ENCODE data around the gene ADGRG2.
"Not testable (repeated sequence)": the region's sequence is repeated elsewhere in the genome, so short reads cannot be mapped to it uniquely, and the experiment has no call there.

ADGRG2 gene

DNA sequence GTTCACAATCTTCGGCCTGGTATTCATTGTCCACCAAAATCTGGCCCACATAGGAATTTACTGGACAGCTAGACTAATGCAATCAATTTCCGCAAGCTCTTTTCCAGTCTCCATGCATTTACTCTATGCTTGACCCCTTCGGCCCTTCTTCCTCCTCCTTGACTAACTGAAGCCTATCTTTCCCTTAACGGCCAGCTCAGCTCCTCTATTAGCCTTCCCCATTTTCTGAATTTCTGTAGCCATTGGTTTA lies 137.2 kb downstream of the ADGRG2 start:
- TF ChIP-seq, protein P1, sequence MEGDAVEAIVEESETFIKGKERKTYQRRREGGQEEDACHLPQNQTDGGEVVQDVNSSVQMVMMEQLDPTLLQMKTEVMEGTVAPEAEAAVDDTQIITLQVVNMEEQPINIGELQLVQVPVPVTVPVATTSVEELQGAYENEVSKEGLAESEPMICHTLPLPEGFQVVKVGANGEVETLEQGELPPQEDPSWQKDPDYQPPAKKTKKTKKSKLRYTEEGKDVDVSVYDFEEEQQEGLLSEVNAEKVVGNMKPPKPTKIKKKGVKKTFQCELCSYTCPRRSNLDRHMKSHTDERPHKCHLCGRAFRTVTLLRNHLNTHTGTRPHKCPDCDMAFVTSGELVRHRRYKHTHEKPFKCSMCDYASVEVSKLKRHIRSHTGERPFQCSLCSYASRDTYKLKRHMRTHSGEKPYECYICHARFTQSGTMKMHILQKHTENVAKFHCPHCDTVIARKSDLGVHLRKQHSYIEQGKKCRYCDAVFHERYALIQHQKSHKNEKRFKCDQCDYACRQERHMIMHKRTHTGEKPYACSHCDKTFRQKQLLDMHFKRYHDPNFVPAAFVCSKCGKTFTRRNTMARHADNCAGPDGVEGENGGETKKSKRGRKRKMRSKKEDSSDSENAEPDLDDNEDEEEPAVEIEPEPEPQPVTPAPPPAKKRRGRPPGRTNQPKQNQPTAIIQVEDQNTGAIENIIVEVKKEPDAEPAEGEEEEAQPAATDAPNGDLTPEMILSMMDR (IDR thresholded peaks at IDR 0.05; ENCODE audit: low read depth, low read length), result no peak
- H3K4me3 ChIP-seq (ENCODE audit: low read depth, low read length), result peak overlapping the region; percentile 56

DNA sequence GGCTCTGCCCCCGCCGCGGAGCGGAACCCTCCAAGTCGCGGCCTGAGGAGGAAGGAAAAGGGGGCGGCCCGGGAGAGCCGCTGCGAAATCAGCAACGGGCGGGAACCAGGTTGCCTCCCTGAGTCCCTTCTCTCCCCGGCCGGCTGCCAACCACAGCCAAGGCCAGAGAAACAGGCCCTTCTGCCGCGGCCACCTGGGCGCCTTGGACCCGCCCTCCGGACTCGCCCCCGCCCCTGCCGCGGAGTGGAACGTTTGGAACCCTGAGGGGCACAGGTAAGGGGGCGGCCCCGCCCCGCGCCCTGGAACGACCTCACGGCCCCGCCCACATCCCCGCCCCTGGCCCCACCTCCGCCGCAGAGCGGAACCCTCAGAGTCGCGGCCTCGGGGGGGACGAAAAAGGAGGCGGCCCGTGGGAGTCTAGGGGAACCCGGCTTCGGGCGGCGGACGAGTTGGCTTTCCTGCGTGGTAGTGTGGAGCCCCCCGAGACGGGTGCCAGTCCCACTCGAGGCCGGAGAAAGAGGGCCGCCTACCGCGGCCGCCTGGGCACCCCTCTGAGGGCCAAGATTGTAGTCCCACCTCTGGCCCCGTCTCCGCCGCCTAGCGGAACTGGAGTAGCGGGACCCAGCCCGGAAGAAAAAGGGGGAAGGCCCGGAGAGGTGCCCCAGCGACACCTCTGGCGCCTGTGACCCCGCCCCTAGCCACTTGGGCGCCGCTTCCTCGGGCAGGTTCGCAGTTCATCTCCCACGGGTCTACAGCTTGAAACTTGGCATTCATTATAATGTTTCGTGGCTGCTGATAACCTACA lies 137.7 kb downstream of the ADGRG2 start:
- no peaks in the 10 kb centered on the region for H3K36me3 ChIP-seq
- peaks cover 29% of the 10 kb centered on the region for H3K27me3 ChIP-seq (ENCODE audit: insufficient read depth, low read depth, severe bottlenecking)
- H3K4me3 ChIP-seq (ENCODE audit: low read depth, low read length), result peak overlapping the region; percentile 56
- DNase-seq, result peak; percentile 81
- H3K27ac ChIP-seq, result peak overlapping the region; percentile 87
- TF ChIP-seq, protein P1 (IDR thresholded peaks at IDR 0.05; ENCODE audit: low read depth, low read length), result 0 out of 2 replicates have a peak, but pooled peaks have one; percentile 20
- H3K9me3 ChIP-seq (ENCODE audit: severe bottlenecking), result no peaks in the 10 kb centered on the region

More for the DNA sequence above, 137.2 kb downstream of the ADGRG2 start:
- Histone ChIP-seq H3K36me3 (no peaks in the 10 kb centered on the region), H3K27me3 (ENCODE audit: insufficient read depth, low read depth, severe bottlenecking) (peaks cover 29% of the 10 kb centered on the region), H3K27ac (peak overlapping the region; percentile 87), H3K9me3 (ENCODE audit: severe bottlenecking) (no peaks in the 10 kb centered on the region)
- DNase-seq, result no peak

DNA sequence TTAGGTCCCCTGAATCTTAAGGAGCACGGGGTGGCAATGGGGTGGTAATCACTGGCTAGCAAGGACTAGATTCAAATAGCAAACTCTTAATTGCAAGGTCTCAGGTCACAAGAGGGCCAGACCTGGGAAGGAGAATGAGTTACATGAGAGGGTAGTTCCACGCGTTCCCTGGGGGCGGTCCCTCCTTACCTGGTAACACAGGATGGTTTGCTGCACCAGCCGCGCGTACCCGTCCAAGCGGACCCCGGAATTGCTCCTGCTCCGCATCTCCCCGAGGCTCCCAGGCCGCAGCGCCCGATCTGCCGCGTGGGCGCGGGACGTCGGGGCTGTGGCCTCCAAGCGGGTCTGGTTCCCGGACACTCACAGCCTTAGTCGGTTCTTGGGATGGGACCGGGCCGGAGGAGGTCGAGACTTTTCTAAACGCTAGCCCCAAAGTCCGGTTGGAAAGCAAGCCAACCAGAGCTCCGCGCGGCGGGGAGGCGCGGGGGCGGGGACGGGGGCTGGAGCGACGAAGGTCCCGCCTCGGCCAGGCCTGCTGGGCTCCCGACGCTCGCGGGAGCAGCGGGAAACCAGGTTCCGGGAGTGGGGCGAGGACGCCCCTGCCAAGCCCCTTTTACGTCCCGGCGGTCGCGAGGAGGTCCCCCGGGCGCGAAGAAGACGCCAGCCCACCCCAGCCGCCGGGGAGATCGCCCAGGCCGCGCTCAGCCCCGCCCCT lies 138.4 kb downstream of the ADGRG2 start, which contains the start of gene PHKA2:
TSS of gene PHKA2 (minus strand) at position 449 of the 715 bp plus-strand sequence. CDS start at position 267, 182 bp downstream.
- Histone ChIP-seq H3K27me3 (ENCODE audit: insufficient read depth, low read depth, severe bottlenecking) (peaks cover 26% of the 10 kb centered on the region), H3K36me3 (no peaks in the 10 kb centered on the region), H3K9me3 (ENCODE audit: severe bottlenecking) (no peaks in the 10 kb centered on the region), H3K27ac (peak within 1 kb of the TSS; percentile 87), H3K4me3 (ENCODE audit: low read depth, low read length) (peak within 1 kb of the TSS; percentile 56)
- TF ChIP-seq, protein P1 (IDR thresholded peaks at IDR 0.05; ENCODE audit: low read depth, low read length), result no peak
- peak; percentile 38 for DNase-seq

DNA sequence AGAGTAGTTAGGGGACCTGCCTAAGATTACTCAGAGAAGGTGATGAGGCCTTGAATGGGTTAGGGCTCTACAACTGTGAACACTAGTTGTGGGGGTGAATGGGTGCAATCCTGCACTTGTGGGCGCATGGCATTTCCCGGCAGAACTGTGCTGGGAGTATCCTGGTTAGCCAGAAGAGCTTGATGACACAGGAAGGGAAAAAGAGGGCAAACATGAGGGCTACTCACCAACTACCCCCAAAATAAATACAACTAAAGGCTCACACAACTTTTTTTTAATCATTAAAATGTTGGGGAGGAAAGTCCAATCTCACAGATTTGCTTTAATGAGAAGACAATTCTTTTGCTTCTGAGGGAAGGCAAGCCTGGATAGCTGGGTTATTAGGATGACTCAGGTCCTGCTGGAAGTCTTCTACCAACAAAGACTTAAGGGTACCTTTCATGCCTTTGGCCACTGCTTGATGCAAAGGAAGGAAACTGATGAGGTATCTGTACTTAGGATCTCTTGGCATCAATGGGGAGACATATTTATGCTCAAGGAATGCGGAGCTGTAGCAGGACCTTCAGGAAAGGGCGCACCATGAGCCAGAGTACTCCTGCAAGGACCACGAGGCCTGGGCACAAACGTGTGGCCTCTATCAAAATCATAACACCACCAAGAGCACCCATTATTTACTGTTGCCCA lies 141.0 kb downstream of the ADGRG2 start:
- DNase-seq, result no peak
- H3K36me3 ChIP-seq, result no peaks in the 10 kb centered on the region
- H3K27me3 ChIP-seq (ENCODE audit: insufficient read depth, low read depth, severe bottlenecking), result peaks cover 28% of the 10 kb centered on the region
- no peaks in the 10 kb centered on the region for H3K9me3 ChIP-seq (ENCODE audit: severe bottlenecking)
- H3K27ac ChIP-seq, result no peak overlapping the region
- no peak overlapping the region for H3K4me3 ChIP-seq (ENCODE audit: low read depth, low read length)
- TF ChIP-seq, protein P1 (IDR thresholded peaks at IDR 0.05; ENCODE audit: low read depth, low read length), result no peak

DNA sequence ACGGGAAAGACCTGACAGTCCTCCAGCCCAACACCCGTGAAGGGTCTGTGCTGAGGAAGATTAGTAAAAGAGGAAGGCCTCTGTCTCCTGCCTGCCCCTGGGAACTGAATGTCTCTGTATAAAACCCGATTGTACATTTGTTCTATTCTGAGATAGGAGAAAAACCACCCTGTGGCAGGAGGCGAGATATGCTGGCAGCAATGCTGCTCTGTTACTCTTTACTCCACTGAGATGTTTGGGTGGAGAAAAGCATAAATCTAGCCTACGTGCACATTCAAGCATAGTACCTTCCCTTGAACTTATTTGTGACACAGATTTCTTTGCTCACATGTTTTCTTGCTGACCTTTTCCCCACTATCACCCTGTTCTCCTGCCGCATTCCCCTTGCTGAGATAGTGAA lies 142.0 kb downstream of the ADGRG2 start:
- H3K9me3 ChIP-seq (ENCODE audit: severe bottlenecking); DNase-seq; H3K36me3 ChIP-seq; H3K4me3 ChIP-seq (ENCODE audit: low read depth, low read length); H3K27ac ChIP-seq: not testable (repeated sequence)
- peaks cover 30% of the 10 kb centered on the region for H3K27me3 ChIP-seq (ENCODE audit: insufficient read depth, low read depth, severe bottlenecking)

DNA sequence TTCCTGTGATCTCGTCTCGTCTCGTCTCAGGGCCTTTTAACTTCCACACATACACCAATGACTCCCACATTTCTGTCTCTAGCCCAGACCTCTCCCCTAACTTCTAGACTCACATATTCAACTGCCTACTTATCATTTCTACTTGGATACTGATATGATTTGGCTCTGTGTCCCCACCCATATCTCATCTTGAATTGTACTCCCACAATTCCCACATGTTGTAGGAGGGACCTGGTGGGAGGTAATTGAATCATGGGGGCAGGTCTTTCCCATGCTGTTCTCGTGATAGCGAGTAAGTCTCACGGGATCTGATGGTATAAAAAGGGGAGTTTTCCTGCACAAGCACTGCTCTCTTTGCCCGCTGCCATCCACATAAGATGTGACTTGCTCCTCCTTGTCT lies 147.3 kb downstream of the ADGRG2 start:
- TF ChIP-seq, protein P1 (IDR thresholded peaks at IDR 0.05; ENCODE audit: low read depth, low read length), result no peak
- DNase-seq, result no peak
- no peaks in the 10 kb centered on the region for H3K36me3 ChIP-seq
- H3K27ac ChIP-seq, result no peak overlapping the region
- no peaks in the 10 kb centered on the region for H3K9me3 ChIP-seq (ENCODE audit: severe bottlenecking)
- no peak overlapping the region for H3K4me3 ChIP-seq (ENCODE audit: low read depth, low read length)
- H3K27me3 ChIP-seq (ENCODE audit: insufficient read depth, low read depth, severe bottlenecking), result peaks cover 26% of the 10 kb centered on the region
